GM12865 (cell line): ENCODE measurements around the gene AP5Z1.

Source experiments
- DNase-seq: peaks from one replicate; pipeline ENCODE4 v3.0.0; 2010; ENCODE audit warnings: low read depth
- H3K4me3 ChIP-seq: 2 replicates; pipeline ENCODE4 v1.5.1; 2011; ENCODE audit warnings: mild to moderate bottlenecking, low read depth, low read length, control low read depth
- TF ChIP-seq, protein P1 (sequence below): IDR thresholded peaks from 2 replicates; pipeline ENCODE4 v1.5.1; 2011; ENCODE audit warnings: low read length, control low read depth, low read depth, inconsistent platforms; ENCODE audit not compliant: insufficient read depth; ENCODE audit errors: missing control alignments

AP5Z1 gene

GRCh38 chr7:4787541-4787940 lies 12.1 kb downstream of the AP5Z1 start:
- TF ChIP-seq, protein P1, sequence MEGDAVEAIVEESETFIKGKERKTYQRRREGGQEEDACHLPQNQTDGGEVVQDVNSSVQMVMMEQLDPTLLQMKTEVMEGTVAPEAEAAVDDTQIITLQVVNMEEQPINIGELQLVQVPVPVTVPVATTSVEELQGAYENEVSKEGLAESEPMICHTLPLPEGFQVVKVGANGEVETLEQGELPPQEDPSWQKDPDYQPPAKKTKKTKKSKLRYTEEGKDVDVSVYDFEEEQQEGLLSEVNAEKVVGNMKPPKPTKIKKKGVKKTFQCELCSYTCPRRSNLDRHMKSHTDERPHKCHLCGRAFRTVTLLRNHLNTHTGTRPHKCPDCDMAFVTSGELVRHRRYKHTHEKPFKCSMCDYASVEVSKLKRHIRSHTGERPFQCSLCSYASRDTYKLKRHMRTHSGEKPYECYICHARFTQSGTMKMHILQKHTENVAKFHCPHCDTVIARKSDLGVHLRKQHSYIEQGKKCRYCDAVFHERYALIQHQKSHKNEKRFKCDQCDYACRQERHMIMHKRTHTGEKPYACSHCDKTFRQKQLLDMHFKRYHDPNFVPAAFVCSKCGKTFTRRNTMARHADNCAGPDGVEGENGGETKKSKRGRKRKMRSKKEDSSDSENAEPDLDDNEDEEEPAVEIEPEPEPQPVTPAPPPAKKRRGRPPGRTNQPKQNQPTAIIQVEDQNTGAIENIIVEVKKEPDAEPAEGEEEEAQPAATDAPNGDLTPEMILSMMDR: no peak
- no peak for DNase-seq
- no peak overlapping the region for H3K4me3 ChIP-seq

- TF ChIP-seq, protein P1: no peak
- no peak for DNase-seq
These were observed 12.7 kb downstream of the AP5Z1 start for GRCh38 chr7:4787947-4788626.

GRCh38 chr7:4788627-4789189 lies 13.3 kb downstream of the AP5Z1 start:
- no peak overlapping the region for H3K4me3 ChIP-seq
- TF ChIP-seq, protein P1: no peak
- DNase-seq: no peak

More at GRCh38 chr7:4787947-4788626, 12.7 kb downstream of the AP5Z1 start:
- no peak overlapping the region for H3K4me3 ChIP-seq

DNA sequence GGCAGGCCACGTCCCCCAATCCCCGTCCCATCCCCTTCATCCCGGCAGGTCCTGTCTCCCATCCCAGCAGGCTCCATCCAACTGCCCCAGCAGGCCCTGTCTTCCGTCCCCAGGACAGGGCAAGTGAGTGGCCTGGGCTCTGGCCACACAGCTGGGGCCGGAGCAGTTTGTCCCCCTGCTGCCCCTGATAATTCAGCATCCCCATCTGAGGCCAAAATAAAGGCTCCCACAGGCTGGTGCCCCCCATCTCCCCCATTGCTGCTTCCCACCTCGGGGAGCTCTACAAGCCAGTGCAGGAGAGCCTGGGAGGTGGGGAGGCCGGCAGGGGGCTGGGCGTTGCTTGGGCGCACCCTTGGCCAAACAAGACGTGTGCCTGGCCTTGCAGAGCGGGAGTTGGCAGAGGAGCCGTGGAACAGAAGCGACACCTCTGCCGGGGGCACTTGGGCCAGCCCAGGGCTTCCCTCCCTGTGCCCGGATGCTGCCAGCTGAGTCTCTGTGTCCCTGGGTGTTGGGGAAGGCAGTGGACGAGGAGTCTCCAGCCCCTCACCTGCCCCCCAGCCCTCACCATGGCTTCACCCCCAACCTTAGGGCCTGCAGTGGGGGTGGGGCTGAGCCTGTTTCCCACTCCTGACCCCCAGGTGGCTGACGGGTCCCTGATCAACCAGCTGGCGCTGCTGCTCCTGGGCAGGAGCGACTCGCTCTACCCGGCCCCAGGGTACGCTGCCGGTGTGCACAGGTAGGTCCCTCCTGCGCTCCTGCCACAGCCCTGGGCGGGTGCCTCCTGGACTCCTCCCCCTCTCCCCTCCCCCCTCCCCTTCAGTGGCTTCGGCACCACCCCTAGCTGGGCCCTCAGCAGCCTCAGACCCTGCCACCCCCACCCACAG lies 14.0 kb downstream of the AP5Z1 start:
- DNase-seq: no peak
- no peak overlapping the region for H3K4me3 ChIP-seq
- TF ChIP-seq, protein P1: no peak

- no peak overlapping the region for H3K4me3 ChIP-seq
- TF ChIP-seq, protein P1: no peak
- DNase-seq: no peak
These were observed 14.6 kb downstream of the AP5Z1 start for GRCh38 chr7:4790078-4790465.

DNA sequence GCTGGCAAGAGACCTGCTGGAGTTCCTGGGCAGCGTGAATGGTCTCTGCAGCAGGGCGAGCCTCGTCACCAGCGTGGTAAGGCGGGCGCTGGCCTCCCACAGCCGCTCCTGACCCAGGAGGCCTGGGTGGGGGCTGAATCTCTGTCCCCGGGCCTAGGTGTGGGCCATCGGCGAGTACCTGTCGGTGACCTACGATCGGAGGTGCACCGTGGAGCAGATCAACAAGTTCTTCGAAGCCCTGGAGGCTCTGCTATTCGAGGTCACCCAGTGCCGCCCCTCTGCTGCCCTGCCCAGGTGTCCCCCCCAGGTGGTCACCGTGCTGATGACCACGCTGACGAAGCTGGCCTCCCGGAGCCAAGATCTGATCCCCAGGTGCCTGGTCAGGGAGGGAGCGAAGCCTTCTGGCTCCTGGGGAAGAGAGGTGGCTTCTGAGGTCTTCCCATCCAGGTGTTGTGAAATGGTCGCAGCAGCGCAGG lies 15.1 kb downstream of the AP5Z1 start:
- no peak overlapping the region for H3K4me3 ChIP-seq
- TF ChIP-seq, protein P1: no peak
- no peak for DNase-seq
